ENCODE measurements around the gene AFF2.

Gene AFF2

GRCh38 chrX:148500423-148501385 is at the start of gene AFF2:
AFF2 (plus strand) TSS chrX:148500617; CDS start chrX:148501098, 481 bp downstream.
- DNase-seq (ENCODE audit: low read depth), result peak; percentile 0

- DNase-seq (ENCODE audit: low read depth), result no peak
Measured at GRCh38 chrX:148457279-148457678, 43.1 kb upstream of the AFF2 start.

GRCh38 chrX:148459343-148459742 is 41.1 kb upstream of the AFF2 start:
- no peak for DNase-seq (ENCODE audit: low read depth)

GRCh38 chrX:148466292-148466691 is 34.1 kb upstream of the AFF2 start:
- no peak for DNase-seq (ENCODE audit: low read depth)

GRCh38 chrX:148470324-148470723 is 30.1 kb upstream of the AFF2 start:
- no peak for DNase-seq (ENCODE audit: low read depth)

- DNase-seq (ENCODE audit: low read depth), result no peak
Measured at GRCh38 chrX:148474030-148474429, 26.4 kb upstream of the AFF2 start.

- DNase-seq (ENCODE audit: low read depth), result no peak
Measured at GRCh38 chrX:148492057-148492456, 8.4 kb upstream of the AFF2 start.

- no peak for DNase-seq (ENCODE audit: low read depth)
Measured at GRCh38 chrX:148495176-148495575, 5.2 kb upstream of the AFF2 start.

- DNase-seq (ENCODE audit: low read depth), result no peak
Measured at GRCh38 chrX:148498067-148498466, 2.4 kb upstream of the AFF2 start.

GRCh38 chrX:148499638-148500422 is 587 bp upstream of the AFF2 start:
- no peak for DNase-seq (ENCODE audit: low read depth)

- DNase-seq (ENCODE audit: low read depth), result no peak
Measured at GRCh38 chrX:148501386-148502066, 1.1 kb downstream of the AFF2 start.

- DNase-seq (ENCODE audit: low read depth), result no peak
Measured at GRCh38 chrX:148504506-148504905, 4.1 kb downstream of the AFF2 start.

- no peak for DNase-seq (ENCODE audit: low read depth)
Measured at GRCh38 chrX:148507418-148507817, 7.0 kb downstream of the AFF2 start.

- no peak for DNase-seq (ENCODE audit: low read depth)
Measured at GRCh38 chrX:148512453-148512852, 12.0 kb downstream of the AFF2 start.

- DNase-seq (ENCODE audit: low read depth), result no peak
Measured at GRCh38 chrX:148513661-148514060, 13.2 kb downstream of the AFF2 start.

- DNase-seq (ENCODE audit: low read depth), result no peak
Measured at GRCh38 chrX:148517176-148517575, 16.8 kb downstream of the AFF2 start.

GRCh38 chrX:148522006-148522405 is 21.6 kb downstream of the AFF2 start:
- DNase-seq (ENCODE audit: low read depth), result no peak

GRCh38 chrX:148523303-148524080 is 23.1 kb downstream of the AFF2 start:
- DNase-seq (ENCODE audit: low read depth), result no peak

- no peak for DNase-seq (ENCODE audit: low read depth)
Measured at GRCh38 chrX:148530464-148531077, 30.2 kb downstream of the AFF2 start.

- DNase-seq (ENCODE audit: low read depth), result no peak
Measured at GRCh38 chrX:148534291-148534690, 33.9 kb downstream of the AFF2 start.

GRCh38 chrX:148535639-148536038 is 35.2 kb downstream of the AFF2 start:
- no peak for DNase-seq (ENCODE audit: low read depth)

Data from fibroblast of gingiva (primary cell).